Kidney tubule cell (primary cell): ENCODE measurements around the gene TCERG1L.

Experiments
- DNase-seq: peaks from one replicate; pipeline ENCODE4 v3.0.0-alpha.2; 2018; ENCODE audit warnings: low spot score

TCERG1L gene

DNA sequence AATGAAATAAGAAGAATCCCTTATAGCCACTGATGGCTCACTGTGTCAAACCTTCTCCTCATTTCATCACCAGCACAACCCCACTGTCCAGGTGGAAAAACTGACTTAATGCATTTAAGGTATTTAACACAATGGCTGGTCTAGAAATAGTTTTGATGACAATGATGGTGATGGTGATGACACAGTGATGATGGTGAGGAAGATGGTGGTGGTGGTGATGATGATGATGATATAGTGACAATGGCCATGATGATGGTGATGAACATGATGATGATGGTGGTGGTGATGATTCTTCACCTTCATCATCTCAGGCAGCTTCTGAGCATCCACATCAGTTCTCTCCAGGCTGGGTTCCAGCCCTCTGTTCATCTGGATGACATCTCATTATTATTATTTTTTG lies 186.6 kb downstream of the TCERG1L start:
- DNase-seq: no peak

DNA sequence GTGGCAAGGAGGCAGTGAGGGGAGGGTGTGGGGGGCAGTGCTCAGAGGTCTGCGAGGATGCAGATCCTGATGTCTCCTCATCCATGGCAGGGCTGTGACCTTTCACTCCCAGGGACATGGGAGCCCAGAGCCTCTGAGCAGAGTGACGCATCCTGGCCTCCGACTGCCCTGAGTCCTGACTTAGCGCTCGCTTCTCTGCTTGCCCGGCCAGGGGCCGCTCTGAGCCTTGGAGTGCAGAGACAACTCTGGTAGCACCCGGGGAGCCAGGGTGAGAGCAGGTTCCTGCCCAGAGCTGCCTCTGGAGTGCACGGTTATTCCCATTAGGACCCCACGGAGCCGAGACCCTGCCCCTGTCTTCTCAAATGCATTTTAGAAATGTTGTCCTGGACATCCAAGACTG lies 188.0 kb downstream of the TCERG1L start:
- DNase-seq: no peak

DNA sequence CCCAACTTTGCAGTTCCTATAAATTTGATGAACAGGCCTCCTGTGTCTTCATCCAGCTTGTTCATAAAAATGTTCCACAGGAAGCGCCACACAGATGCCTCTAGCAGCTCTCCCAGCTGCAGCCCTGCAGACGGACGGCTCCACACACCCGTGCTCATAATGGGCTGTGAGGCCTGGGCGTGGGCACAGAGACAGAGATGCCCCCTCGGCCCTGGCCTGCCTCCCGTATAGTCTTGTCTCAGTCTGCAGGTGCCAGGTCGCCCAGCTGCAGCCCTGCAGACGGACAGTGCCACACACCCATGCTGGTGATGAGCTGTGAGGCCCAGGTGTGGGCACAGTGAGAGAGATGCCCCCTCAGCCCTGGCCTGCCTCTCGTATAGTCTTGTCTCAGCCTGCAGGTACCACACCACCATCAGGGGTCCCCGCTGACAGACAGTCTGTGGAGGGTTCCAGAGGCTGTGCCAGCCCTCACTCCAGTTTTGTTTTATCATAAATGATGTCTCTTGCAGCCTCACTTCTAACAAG lies 189.9 kb downstream of the TCERG1L start:
- no peak for DNase-seq

DNA sequence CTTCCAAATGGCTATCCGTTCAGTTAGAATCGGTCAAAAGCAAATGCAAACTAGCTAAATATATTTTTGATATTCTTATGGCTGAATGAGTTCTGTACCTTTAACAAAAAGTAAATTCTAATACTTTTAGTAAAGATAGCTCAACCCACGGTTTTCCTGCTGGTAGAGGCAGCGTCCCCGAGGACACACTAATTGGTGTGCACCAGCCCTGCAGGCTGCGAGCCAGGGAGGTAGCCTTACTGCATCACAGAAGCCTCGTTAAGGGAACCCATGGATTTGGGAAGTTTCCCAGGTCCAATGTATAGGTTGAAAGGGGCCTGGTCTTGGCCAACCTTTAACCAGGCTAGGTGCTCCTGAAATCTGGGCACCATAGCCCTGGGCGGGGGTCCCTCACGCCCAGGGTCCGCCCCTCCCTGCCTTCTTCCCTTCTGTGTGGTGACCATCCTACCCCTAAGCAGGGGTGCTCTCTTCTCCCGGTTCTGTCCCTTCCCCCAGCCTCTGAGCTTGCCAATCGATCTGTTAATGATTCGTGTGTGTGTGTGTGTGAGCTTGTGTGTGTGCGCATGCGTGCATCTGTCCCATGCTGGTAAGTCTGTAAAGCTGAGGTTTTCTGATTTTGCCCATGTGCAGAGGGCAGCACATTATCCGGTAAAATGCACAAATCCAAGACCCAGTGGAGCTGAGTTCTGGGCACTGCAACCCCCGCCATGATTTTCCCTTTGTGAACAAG lies 191.7 kb downstream of the TCERG1L start:
- DNase-seq: no peak

DNA sequence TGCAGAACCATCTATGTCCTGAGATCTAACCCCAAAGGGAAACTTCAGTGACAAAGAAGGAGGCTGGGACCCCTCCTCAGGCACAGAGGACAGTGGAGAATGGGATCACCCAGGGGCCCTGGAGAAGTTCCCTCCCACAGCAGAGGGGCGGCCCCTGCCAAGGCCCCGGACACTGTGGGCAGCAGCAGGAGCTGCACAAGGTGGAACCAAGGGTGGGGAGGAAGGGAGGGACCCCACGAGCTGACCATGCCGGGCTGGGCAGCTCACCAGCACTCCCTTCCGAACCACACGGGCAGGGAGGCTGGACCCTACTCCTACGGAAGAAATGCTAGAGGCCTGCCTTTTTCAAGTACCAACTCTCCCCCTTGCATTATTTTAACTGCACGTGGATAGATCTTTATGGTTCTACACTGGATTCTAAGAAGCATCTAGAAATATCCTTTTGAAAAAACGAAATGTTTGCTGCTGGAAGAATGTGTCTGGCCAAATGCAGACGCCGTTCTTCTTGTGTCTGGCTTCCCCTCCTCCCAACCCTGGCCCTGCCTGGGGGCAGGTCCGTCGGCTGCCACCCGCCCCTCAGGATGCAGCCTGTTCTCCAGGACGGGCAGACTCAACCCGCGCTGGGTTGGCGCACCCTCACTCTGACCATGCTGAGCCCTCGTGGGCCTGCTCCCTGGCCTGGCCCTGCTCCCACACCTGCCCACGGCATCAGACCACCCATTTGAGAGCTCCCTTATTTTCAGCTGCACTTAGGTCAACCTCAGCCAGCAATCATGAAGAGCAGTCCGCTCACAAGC lies 193.9 kb downstream of the TCERG1L start:
- no peak for DNase-seq

DNA sequence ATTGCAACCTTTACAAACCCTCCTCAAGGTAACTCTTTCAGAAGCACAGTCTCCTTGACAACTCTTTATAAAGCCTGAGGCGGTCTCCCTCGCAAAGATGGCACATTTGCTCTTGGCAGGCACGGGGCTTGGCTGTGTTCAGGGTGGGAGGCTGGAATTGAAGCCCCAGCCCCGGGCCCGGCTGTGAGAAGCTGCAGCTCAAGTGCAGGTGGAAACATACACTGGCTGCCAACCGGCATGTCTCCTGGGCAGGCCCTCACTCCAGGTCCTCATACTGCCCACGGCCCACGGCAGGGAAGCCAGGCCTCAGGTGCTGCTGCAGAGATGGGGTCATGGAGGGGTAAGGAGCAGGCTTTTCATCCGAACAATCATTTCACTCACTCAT lies 194.5 kb downstream of the TCERG1L start:
- no peak for DNase-seq

DNA sequence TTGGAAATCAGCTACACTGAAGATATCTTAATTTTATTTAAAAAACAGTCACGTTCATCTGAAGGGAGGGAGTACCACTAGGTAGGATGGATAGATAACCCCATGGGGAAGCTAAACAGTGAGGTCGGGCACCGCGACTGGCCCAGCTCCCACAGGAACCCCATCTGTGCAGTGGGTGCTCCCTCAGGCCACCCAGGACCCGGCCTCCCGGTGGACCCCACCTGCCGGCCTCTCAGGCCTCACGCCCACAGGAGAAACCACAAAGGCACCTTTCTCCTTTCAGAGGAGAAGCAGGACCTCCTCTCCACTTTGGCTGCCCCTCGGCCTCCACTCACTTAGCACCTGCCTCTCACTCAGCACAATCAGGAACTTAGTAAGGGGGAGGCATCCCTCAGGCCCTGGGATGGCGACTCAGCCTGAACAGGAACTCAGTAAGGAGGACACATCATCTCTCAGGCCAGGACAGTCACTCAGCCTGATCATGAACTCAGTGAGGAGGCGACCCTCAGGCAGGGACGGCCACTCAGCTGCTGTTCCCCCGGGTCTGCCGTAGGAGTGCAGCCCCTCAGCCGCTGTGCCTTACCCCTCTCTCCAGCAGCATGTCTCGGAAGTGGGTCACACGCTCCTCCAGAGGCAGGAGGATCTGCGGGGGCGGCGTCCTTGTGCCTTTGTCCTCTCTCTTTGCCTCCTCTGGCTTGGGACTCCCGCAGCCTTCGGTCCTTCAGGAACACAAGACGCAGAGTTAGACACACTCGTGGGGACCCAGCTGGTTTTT lies 195.1 kb downstream of the TCERG1L start:
- no peak for DNase-seq

DNA sequence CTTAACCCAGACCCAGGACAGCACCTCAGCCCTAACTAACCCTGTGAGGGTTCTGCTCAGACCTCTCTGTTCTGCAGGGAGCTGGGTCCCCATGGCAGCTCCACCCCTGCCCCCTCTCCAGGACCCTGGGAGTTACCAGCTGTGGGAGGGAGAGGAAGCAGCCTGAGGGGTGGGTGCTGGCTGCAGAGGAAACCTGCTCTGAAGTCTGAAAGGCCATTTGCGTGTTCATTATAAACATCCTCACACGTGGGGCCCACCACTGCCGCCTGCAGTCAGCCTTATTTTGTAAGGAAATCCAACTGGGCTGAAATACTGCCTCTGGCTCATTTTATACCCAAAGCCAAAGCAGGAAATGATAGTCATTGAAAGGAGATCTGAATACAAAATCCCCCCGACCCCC lies 195.7 kb downstream of the TCERG1L start:
- no peak for DNase-seq

DNA sequence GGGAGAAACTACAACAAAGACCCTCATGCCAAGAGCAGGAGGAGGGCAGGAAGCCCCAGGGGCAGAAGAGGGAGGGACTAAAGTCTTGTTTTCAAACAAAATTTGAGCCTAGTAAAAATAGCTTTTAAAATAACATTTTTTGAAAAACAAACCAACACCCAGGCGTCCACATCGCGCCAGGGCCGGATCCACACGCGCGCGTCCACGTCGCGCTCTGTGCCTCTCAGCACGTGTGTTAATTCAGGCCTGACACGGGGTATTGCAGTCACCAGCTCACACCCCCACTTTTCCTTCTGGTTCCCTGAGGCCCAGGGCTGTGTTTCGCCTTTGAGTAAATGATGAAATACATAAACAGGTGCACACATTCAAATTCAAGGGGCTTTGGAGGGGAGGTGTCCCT lies 196.2 kb downstream of the TCERG1L start:
- no peak for DNase-seq

DNA sequence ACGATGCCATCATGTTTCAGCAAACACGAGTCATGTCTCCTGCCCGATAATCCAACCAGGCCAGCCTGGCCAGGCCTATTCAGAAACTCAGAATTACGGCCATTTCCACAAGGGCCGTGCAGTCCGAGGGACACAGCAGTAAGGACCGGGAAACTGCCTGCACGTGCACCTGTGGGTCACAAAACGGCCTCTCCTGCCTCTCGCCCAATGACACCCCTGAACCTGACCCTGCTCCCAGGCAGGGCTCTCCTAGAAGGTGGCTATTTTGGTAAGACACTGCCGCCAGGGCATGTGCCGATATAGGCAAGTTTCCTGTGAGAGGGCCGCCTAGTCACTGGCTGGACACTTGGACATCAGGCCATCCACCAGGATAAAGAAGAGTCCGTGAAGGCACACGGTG lies 196.7 kb downstream of the TCERG1L start:
- no peak for DNase-seq

DNA sequence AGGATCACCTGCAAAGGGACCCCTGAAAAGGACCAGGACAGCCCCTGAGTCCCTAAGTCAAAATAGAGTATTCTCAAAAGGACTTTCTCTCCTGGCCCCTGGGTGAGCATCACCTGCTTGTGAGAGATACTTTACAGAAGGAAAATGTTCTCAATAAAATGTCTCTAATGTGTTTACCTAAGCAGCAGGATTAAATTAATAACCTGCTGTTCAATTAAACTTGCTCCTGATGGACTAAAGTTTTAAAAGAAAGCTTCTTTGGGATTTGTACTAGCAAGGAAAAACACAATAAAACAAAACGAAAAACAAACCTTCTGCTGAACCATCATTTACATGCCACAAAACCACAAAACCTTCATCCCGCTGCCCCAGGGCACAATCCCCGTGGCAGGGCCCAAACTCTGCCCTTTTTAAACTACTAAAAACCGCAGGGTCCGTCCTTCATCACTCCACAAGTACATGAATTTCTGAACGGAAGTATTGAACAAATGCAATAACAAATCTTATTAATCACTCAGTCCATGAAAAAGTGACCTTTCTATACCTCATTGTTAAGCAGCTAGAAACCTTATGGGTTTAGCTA lies 197.7 kb downstream of the TCERG1L start:
- no peak for DNase-seq

DNA sequence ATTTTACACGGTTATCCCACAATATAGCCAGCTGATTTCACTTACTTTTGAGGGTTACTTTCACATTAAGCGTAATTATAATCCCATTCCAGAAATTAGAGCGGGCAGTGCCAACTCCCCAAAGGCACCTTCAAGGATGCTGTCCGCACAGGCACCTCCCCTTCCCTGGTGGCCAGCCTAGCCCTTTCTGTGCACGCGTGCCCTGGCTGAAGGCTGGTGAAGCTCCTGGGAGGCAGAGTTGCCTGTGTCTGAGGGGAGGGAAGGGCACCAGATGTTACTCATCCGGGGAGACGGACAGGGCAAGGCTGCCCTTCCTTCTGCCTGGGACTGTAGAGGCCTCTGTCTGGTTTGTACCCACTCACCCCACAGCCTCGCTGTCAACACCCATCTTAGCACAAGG lies 198.4 kb downstream of the TCERG1L start:
- no peak for DNase-seq

DNA sequence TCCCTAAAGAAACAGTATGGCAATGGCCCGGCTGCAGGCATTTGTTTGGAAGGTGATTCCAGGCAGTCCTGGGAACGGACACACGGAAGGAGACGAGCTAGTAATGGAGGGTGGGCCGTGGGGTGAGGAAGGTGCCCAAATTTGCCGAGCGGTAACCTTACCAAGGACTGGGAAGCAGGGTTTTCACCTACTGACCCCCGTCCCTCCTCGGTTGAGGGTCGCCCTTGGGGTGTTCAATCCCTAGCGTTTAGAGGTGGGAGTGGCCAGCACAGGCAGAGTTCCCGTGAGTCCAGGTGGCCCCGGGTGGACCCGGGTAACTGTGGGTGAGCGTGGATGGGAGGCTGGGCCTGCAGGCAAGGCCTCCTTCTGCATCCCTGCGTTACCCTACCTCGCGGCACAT lies 198.8 kb downstream of the TCERG1L start:
- no peak for DNase-seq

DNA sequence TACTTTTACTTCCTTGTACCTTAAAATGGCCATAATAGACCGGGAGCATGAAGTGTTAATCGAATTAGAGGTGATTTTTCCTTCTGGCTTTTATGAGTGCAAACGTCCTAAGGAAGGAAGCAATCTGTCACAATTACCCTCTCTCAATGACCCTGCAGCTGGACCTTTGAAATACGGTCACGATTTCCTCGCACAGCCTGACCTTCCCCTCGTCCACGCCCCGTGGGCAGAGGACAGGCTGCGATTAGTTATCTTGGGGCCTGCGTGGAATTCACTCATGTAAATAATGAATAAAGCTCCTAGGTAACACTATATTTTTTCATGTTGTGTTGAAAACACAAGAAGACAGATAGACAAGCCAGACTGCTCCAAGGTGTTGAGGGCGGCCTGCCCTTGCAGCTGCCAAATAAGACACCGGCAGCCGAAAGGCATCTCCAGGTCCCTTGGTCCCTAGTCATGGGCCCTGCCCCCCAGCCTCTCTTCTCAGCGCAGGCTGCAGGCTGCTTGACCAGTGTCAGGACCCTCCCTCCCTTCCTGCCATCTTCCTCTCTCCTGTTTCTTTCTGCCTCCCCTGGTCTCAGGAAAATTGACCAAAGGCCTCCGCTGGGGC lies 199.9 kb downstream of the TCERG1L start:
- no peak for DNase-seq

DNA sequence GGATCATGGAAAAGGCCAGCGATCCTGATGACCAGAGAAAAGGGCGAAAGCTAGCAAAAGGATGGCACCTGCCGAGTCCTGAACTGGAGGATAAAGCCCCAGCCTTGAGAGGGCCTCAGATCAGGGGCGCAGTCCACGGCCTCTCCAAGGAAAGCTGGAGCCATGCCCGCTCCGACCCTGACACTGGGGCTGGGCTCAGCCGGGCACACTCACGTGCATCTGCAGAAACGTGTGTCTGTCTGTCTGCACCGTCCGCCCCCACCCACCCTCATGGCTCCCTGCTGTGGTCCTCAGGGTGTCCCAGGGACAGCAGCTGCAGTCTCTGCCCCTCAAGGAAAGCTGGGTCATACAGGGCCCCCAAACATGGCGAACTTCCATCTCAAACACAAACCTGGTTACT lies 200.5 kb downstream of the TCERG1L start:
- no peak for DNase-seq

DNA sequence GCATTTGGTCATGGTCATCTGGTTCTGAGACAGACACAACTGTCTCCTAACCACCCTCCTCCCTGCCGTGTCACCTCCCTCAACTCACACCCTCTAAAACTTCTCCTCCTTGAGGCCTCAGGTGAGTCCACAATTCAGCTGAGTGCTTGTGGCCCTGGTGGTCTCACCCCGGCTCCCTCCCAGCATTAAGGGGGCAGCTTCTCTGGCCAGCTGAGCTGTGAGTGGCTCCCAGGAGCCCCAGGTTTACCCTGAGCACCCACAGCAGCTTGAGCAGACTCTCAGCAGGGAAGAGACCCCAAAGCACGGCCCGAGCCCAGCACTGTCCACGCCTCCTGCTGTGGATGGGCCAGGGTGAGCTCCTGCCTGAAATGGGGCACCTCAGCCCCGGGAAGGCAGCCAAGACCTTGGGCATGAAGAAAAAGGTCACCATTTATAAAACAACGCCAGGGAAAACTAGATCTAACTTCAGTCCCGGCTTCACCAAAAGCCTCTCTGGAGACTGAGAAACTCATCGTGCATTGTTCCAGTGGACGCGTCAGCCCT lies 201.2 kb downstream of the TCERG1L start:
- no peak for DNase-seq

DNA sequence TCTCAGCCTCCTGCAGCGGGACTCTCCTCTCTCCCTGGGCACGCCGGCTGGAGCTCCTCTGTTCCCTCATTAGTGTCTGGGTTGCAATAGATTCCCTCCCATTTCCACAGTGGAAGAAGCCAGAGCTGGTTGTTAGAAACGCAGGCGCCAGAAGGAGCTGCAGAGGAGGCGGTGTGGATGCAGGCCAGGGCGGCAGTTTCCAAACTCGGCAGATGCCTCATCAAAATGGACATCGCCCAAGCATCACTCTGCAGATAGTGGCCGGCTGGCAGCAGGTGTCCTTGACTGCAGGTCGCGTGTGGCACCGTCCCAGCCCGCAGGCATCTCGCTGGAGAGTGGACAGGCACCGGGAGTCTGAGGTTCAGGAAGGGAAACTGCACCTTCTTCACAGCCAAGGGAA lies 201.8 kb downstream of the TCERG1L start:
- no peak for DNase-seq

DNA sequence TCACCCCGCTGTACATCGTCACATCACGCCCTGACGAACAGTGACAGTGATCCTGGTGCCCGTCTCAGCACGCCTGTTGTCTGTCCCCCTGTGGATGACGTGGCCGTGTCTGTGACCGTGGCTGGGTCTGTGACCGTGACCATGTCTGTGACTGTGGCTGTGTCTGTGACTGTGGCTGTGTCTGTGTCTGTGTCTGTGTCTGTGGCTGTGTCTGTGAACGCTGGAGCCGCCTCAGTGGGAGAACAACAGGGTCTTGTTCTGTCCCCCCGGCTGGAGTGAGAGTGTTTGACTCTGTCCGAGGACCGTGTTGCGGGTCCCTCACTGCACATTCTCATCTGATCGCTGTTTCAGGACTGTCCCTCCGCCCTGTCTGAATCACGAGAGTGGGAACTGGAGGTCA lies 202.2 kb downstream of the TCERG1L start:
- no peak for DNase-seq

DNA sequence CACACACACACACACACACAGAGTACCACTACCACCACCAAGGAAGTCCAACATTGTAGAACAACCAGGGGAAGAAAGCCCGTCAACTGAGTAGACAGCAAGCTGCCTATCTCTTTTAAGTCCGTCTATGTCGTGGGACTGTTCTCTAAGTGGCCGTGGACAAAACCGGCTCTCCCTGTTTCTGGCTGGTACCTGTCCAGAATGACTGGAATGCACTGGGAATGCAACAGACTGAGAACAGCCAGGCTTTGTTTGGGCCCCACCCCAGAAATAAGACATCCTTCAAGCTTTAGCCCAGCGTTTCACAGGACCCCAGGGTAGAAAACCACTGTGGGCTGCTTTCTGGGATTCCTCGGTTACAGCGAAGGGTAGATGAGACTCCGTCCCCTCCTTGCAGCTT lies 203.6 kb downstream of the TCERG1L start:
- DNase-seq: no peak

DNA sequence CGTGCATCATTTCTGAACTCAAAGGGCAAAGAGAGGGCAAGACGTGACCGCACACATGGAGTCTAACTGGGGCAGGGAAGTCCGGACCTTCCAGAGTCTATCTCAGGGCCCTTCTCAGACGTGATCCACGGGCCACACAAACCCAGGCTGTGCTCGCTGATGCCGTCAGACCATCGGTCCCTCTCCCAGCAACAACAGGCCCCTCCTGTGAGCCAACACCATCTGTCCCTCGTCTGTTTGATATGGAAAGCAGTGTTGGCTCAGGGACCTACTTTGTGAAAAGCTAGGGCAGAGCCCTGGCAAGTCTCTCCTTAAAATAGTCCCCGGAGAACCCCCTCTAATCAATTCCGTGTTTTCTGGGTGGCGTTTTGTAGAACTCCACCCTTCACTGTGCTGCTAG lies 208.8 kb downstream of the TCERG1L start:
- DNase-seq: no peak

DNA sequence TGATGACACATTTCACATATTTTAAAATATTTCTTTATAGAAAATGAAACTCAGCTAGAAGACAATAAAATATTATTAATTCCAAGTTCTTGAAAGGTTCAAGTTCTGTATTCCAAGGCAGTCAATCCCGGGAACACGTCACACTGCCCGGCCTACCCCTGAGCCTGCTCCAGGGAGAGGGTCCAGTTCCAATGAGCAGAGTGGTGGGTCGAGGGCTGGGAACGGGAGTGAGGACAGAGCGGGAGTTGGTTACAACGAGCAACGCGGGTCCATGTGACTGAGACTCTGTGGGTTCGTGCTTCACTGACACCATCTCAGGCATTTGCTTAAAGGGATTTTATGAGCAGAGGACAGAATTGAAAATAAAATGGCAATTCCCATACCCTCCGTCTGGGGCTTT lies 209.4 kb downstream of the TCERG1L start:
- no peak for DNase-seq
